NCI-H2107 treated with DMSO at 0.1 percent for 48 hours (cell line): Measurements from ENCODE around the gene CAMK2A.

Experiments
- DNase-seq: peaks from one replicate; lab custom pipeline; 2025; ENCODE audit not compliant: unreplicated experiment; lab: John Stamatoyannopoulos, UW

CAMK2A gene

DNA sequence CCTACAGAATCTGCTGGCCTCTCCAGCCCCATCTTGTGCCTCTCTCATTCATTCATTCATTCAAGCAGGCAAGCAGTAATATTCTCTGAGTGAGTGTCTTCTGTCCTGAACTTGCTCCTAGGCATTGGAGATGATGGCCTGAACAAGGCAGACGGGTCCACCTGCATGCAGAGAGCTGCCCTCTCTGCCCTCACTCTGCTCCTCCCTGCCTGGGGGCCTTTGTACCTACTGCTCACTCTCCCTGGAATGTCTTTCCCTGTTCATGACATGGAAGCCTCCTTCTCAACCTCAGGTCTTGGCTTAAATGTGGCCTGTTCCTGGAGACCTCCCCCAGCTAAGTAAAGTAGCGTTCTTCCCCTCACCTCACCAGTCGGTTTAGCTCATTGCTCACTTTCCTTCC is 116.4 kb downstream of the CAMK2A start:
- DNase-seq = no peak

DNA sequence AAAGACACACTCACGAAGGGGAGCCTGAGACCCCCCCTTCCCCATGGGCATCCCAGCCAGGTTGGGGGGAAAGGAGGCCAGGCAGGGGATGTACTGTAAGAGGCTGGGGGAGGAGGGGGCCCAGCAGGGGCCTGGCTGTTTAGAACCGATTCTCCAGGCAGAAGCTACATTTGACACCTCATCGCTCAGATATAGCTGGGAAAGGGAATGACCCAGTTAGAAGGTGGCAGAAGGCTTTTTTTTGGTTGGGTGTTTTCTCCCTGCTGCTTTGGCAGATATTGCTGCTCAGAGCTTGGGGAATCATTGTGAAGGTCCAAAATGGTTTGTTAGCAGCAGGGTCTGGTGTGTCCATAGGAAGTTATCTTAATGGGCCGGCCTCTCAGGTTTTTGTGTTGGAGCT is 117.0 kb downstream of the CAMK2A start:
- no peak for DNase-seq

DNA sequence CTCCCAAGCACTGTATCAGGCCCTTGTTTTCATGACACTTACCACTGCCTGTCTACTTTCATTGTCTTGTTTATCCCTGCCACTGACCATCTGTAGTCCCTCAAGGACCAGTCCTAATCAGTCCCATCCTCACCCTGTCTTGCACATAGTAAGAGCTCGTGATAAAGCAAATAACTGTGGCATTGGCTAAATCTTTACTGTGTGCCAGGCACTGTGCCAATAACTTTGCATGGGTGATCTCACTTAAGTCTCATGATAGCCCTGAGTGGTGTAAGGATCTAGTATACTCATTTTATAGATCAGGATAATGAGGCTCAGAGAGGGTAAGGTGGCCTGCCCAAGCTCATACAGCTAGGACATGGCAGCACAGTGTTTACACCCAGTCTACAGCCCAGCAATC is 117.4 kb downstream of the CAMK2A start:
- DNase-seq = no peak
